Liver (tissue), 3 donors: ENCODE results near the gene ZNF836.

Experiments used
- EGR1 ChIP-seq, 2 donors: IDR thresholded peaks; 2 replicates each; pipeline ENCODE4 v1.6.1; 2016 to 2018; ENCODE audit warnings: antibody characterized with exemption in 2 of 2, low read depth in 2 of 2
- RAD21 ChIP-seq, 2 donors: IDR thresholded peaks; 2 replicates each; pipeline ENCODE4 v1.6.1; 2016; ENCODE audit warnings: antibody characterized with exemption in 2 of 2, mild to moderate bottlenecking in 2 of 2
- TF ChIP-seq, protein P1 (sequence below): fragments of 150-350 bp; IDR thresholded peaks from 2 replicates; pipeline ENCODE4 v1.5.1; 2017; ENCODE audit warnings: improper control_type of control experiment, low read depth, low read length; ENCODE audit not compliant: missing input control
- donor health status: healthy.
- donor health status: healthy.

DNA sequence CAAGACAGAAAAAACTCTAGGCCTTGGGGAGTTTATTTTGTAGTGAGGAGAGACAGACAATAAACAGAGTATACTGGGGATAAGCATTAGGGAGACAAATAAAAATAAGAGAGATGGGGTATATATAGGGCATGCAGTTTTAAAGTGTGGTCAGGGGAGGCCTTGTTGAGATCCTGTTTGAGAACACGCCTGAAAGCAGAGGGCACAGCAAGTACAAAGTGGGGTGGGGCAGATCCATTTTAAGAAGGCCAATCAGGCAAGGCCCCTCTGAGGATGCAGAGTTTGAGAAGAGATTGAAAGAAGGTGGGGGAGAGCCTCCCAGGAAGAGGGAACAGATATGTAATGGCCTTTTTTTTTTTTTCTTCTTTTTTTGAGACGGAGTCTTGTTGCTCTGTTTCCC lies 20.5 kb upstream of the ZNF836 start:
- TF ChIP-seq, protein P1, sequence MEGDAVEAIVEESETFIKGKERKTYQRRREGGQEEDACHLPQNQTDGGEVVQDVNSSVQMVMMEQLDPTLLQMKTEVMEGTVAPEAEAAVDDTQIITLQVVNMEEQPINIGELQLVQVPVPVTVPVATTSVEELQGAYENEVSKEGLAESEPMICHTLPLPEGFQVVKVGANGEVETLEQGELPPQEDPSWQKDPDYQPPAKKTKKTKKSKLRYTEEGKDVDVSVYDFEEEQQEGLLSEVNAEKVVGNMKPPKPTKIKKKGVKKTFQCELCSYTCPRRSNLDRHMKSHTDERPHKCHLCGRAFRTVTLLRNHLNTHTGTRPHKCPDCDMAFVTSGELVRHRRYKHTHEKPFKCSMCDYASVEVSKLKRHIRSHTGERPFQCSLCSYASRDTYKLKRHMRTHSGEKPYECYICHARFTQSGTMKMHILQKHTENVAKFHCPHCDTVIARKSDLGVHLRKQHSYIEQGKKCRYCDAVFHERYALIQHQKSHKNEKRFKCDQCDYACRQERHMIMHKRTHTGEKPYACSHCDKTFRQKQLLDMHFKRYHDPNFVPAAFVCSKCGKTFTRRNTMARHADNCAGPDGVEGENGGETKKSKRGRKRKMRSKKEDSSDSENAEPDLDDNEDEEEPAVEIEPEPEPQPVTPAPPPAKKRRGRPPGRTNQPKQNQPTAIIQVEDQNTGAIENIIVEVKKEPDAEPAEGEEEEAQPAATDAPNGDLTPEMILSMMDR, result no peak
- no peak for TF ChIP-seq EGR1 (IDR thresholded peaks at IDR 0.05; ENCODE audit: low read depth in 2 of 2)
- no peak for TF ChIP-seq RAD21 (IDR thresholded peaks at IDR 0.05)
